SH-SY5Y (cell line): ENCODE results near the gene CCDC157.

Experiments used
- GATA2 ChIP-seq: IDR thresholded peaks from 2 replicates; pipeline ENCODE4 v1.6.1; 2011; ENCODE audit warnings: mild to moderate bottlenecking, low read depth, low read length
- GATA3 ChIP-seq: IDR thresholded peaks from 2 replicates; pipeline ENCODE4 v1.6.1; 2011; ENCODE audit warnings: low read depth, mild to moderate bottlenecking, low read length, moderate library complexity

- TF ChIP-seq GATA2 (no peak), GATA3 (no peak)
Observed at GRCh38 chr22:30422481-30423300, 65.9 kb downstream of the CCDC157 start.
